H9 (cell line): ENCODE measurements around the gene GCG. TPM values are rescaled to one million over a fixed set of nuclear protein-coding genes. Genes with fewer than 3 reads are reported as not detected.

Experiments used
- DNase-seq: peaks from one replicate; pipeline ENCODE4 v3.0.0-alpha.2; 2017
- H2AFZ ChIP-seq: one replicate; pipeline ENCODE4 v1.6.1; 2013; ENCODE audit warnings: mild to moderate bottlenecking, low read length, control low read depth, moderate library complexity
- H2AK5ac ChIP-seq: 2 replicates; pipeline ENCODE4 v1.6.1; 2013; ENCODE audit warnings: low read length, control low read depth, mixed read lengths; ENCODE audit not compliant: insufficient read length
- H2BK120ac ChIP-seq: one replicate; pipeline ENCODE4 v1.6.1; 2013; ENCODE audit warnings: low read depth, mild to moderate bottlenecking, low read length, control low read depth, inconsistent platforms; ENCODE audit not compliant: poor library complexity, severe bottlenecking
- H2BK12ac ChIP-seq: 2 replicates; pipeline ENCODE4 v1.6.1; 2013; ENCODE audit warnings: low read length, control low read depth, mixed read lengths, low read depth; ENCODE audit not compliant: insufficient read length
- H2BK15ac ChIP-seq: 2 replicates; pipeline ENCODE4 v1.6.1; 2013; ENCODE audit warnings: low read depth, low read length, control low read depth
- H2BK20ac ChIP-seq: one replicate; pipeline ENCODE4 v1.6.1; 2013; ENCODE audit warnings: low read depth, mild to moderate bottlenecking, low read length, control low read depth, inconsistent platforms; ENCODE audit not compliant: poor library complexity, severe bottlenecking
- H2BK5ac ChIP-seq: 2 replicates; pipeline ENCODE4 v1.6.1; 2013; ENCODE audit warnings: low read length, control low read depth, mixed read lengths; ENCODE audit not compliant: insufficient read length
- H3K14ac ChIP-seq: 2 replicates; pipeline ENCODE4 v1.6.1; 2013; ENCODE audit warnings: low read length, control low read depth; ENCODE audit not compliant: insufficient read depth
- H3K18ac ChIP-seq: 2 replicates; pipeline ENCODE4 v1.6.1; 2013; ENCODE audit warnings: low read depth, mild to moderate bottlenecking, mixed read lengths, low read length, control low read depth; ENCODE audit not compliant: insufficient read length
- H3K23ac ChIP-seq: 2 replicates; pipeline ENCODE4 v1.6.1; 2013; ENCODE audit warnings: low read length, control low read depth, mixed read lengths, low read depth; ENCODE audit not compliant: insufficient read length
- H3K23me2 ChIP-seq: 2 replicates; pipeline ENCODE4 v1.6.1; 2013; ENCODE audit warnings: low read depth, mild to moderate bottlenecking, mixed read lengths, low read length, control low read depth; ENCODE audit not compliant: insufficient read length, poor library complexity, severe bottlenecking
- H3K27ac ChIP-seq: 2 replicates; pipeline ENCODE4 v1.5.1; 2013; ENCODE audit warnings: low read length, control low read depth, mixed read lengths, low read depth; ENCODE audit not compliant: insufficient read length
- H3K27me3 ChIP-seq: 2 replicates; pipeline ENCODE4 v1.6.1; 2013; ENCODE audit warnings: low read length, control low read depth, inconsistent platforms; ENCODE audit not compliant: insufficient read depth
- H3K4ac ChIP-seq: 2 replicates; pipeline ENCODE4 v1.6.1; 2013; ENCODE audit warnings: low read depth, mild to moderate bottlenecking, control low read depth, inconsistent platforms, low read length, moderate library complexity
- H3K4me1 ChIP-seq: 2 replicates; pipeline ENCODE4 v1.6.1; 2013; ENCODE audit warnings: low read length, control low read depth, inconsistent platforms; ENCODE audit not compliant: insufficient read depth
- H3K4me2 ChIP-seq: 2 replicates; pipeline ENCODE4 v1.6.1; 2013; ENCODE audit warnings: low read length, control low read depth, mixed read lengths; ENCODE audit not compliant: insufficient read length, insufficient read depth
- H3K56ac ChIP-seq: 2 replicates; pipeline ENCODE4 v1.6.1; 2013; ENCODE audit warnings: low read depth, mild to moderate bottlenecking, mixed read lengths, low read length, control low read depth; ENCODE audit not compliant: insufficient read length
- H3K79me1 ChIP-seq: 2 replicates; pipeline ENCODE4 v1.6.1; 2013; ENCODE audit warnings: low read depth, mild to moderate bottlenecking, moderate library complexity, low read length, control low read depth, inconsistent platforms; ENCODE audit not compliant: insufficient read depth, poor library complexity, severe bottlenecking
- H3K79me2 ChIP-seq: 2 replicates; pipeline ENCODE4 v1.6.1; 2013; ENCODE audit warnings: low read length, control low read depth, inconsistent platforms; ENCODE audit not compliant: insufficient read depth
- H3K9ac ChIP-seq: 2 replicates; pipeline ENCODE4 v1.6.1; 2013; ENCODE audit warnings: low read length, control low read depth, mixed read lengths; ENCODE audit not compliant: insufficient read length; ENCODE audit errors: extremely low read depth
- H3K9me3 ChIP-seq: one replicate; pipeline ENCODE4 v1.6.1; 2013; ENCODE audit warnings: low read depth, low read length, inconsistent platforms; ENCODE audit not compliant: control insufficient read depth
- H3T11ph ChIP-seq: one replicate; pipeline ENCODE4 v1.6.1; 2013; ENCODE audit warnings: mild to moderate bottlenecking, low read length, control low read depth, inconsistent platforms
- H4K20me1 ChIP-seq: one replicate; pipeline ENCODE4 v1.6.1; 2013; ENCODE audit not compliant: control insufficient read depth, insufficient read length, insufficient read depth
- H4K5ac ChIP-seq: 2 replicates; pipeline ENCODE4 v1.6.1; 2013; ENCODE audit warnings: low read depth, mild to moderate bottlenecking, mixed read lengths, low read length, control low read depth; ENCODE audit not compliant: insufficient read length
- H4K8ac ChIP-seq: replicated peaks from 2 replicates; pipeline ENCODE4 v1.6.1; 2013; ENCODE audit warnings: low read length, control low read depth, mixed read lengths, low read depth; ENCODE audit not compliant: insufficient read length
- H4K91ac ChIP-seq: 2 replicates; pipeline ENCODE4 v1.6.1; 2013; ENCODE audit warnings: low read depth, mild to moderate bottlenecking, moderate library complexity, mixed read lengths, low read length, control low read depth; ENCODE audit not compliant: insufficient read length
- H3K27ac Mint-ChIP-seq, 3 experiments: 2 replicates in 2 of 3; 3 replicates in 1 of 3; pipeline ENCODE4 v1.8.0; 2020 to 2021; ENCODE audit warnings: mixed read lengths in 3 of 3, mild to moderate bottlenecking in 1 of 3, moderate library complexity in 1 of 3
- H3K27me3 Mint-ChIP-seq: 2 replicates; pipeline ENCODE4 v1.8.0; 2021; ENCODE audit warnings: low read depth, mild to moderate bottlenecking, moderate library complexity, mixed read lengths
- H3K36me3 Mint-ChIP-seq, 3 experiments: 2 replicates in 2 of 3; 3 replicates in 1 of 3; pipeline ENCODE4 v1.8.0; 2020 to 2021; ENCODE audit warnings: low read depth in 3 of 3, mixed read lengths in 3 of 3; ENCODE audit not compliant: insufficient read depth in 1 of 3
- H3K4me1 Mint-ChIP-seq, 2 experiments: 2 replicates each; pipeline ENCODE4 v1.8.0; 2020; ENCODE audit warnings: mixed read lengths in 2 of 2
- H3K4me3 Mint-ChIP-seq, 2 experiments: 2 replicates in 1 of 2; 3 replicates in 1 of 2; pipeline ENCODE4 v1.8.0; 2020 to 2021; ENCODE audit warnings: mild to moderate bottlenecking in 2 of 2, mixed read lengths in 2 of 2, moderate library complexity in 1 of 2
- H3K9me3 Mint-ChIP-seq, 2 experiments: 2 replicates in 1 of 2; 3 replicates in 1 of 2; pipeline ENCODE4 v1.8.0; 2020; ENCODE audit warnings: mild to moderate bottlenecking in 2 of 2, mixed read lengths in 2 of 2, moderate library complexity in 1 of 2
- CTCF ChIP-seq: fragments of 200-600 bp; sonication (generic); conservative IDR thresholded peaks from 3 replicates; pipeline ENCODE4 v1.8.0; 2021; ENCODE audit warnings: antibody characterized with exemption, mild to moderate bottlenecking
- WGBS: extraction: QIAGEN DNeasy Blood & Tissue Kit; methylation state at CpG from one replicate; pipeline ENCODE4 v1.1.7; 2013; ENCODE audit warnings: missing lambda C conversion rate, low lambda C conversion rate, mixed read lengths; ENCODE audit not compliant: insufficient read length; ENCODE audit errors: extremely low coverage; 5-methylcytosine and 5-hydroxymethylcytosine counted together
- total RNA-seq: library from RNA; stranded (reverse); gene quantifications from 2 replicates; pipeline ENCODE4 v1.2.1, GENCODE V29; 2021

GCG gene
- total RNA-seq, 1 experiment from 2014 or later: not detected

GRCh38 chr2:162198239-162198638 is 46.2 kb upstream of the GCG start:
- no peak overlapping the region for H3K27ac ChIP-seq
- H3K23me2 ChIP-seq: no peaks in the 10 kb centered on the region
- H3K27me3 Mint-ChIP-seq: peaks cover 21% of the 10 kb centered on the region
- no peak overlapping the region for H2BK120ac ChIP-seq
- no peaks in the 10 kb centered on the region for H3K27me3 ChIP-seq
- no peaks in the 10 kb centered on the region for H3K9me3 ChIP-seq
- H2BK15ac ChIP-seq: no peak overlapping the region
- no peak overlapping the region for H3K4ac ChIP-seq
- no peak overlapping the region for H2AK5ac ChIP-seq
- no peaks in the 10 kb centered on the region for H3K36me3 Mint-ChIP-seq
- no peak overlapping the region for H3K23ac ChIP-seq
- no peak overlapping the region for H3K4me3 Mint-ChIP-seq
- H3K4me2 ChIP-seq: no peak overlapping the region
- no peak overlapping the region for H4K5ac ChIP-seq
- H3K79me1 ChIP-seq: no peaks in the 10 kb centered on the region
- H3K18ac ChIP-seq: no peak overlapping the region
- H2BK12ac ChIP-seq: no peak overlapping the region
- H2AFZ ChIP-seq: no peak overlapping the region
- no peak overlapping the region for H3T11ph ChIP-seq
- no peak for TF ChIP-seq CTCF
- H3K4me1 ChIP-seq: no peaks in the 10 kb centered on the region
- no peaks in the 10 kb centered on the region for H3K9me3 Mint-ChIP-seq
- no peak overlapping the region for H2BK20ac ChIP-seq
- H3K79me2 ChIP-seq: no peaks in the 10 kb centered on the region
- DNase-seq: no peak
- no peak overlapping the region for H3K14ac ChIP-seq
- H2BK5ac ChIP-seq: no peak overlapping the region
- H3K4me1 Mint-ChIP-seq: peaks cover 0 to 6% of the 10 kb centered on the region in 2 experiments; a peak in 1 of 4 replicates
- H3K9ac ChIP-seq: no peak overlapping the region
- no peak overlapping the region for H4K91ac ChIP-seq
- no peak overlapping the region for H3K27ac Mint-ChIP-seq
- H3K56ac ChIP-seq: no peak overlapping the region
- WGBS: no CpG with 5 or more reads among the region's 9 CpGs
- no peak overlapping the region for H4K8ac ChIP-seq
- H4K20me1 ChIP-seq: no peaks in the 10 kb centered on the region
